IMR-90 (cell line): ENCODE measurements around the gene TSPAN16.

Experiments used
- CEBPB ChIP-seq: IDR thresholded peaks from 2 replicates; pipeline ENCODE4 v1.6.1; 2012; ENCODE audit warnings: low read depth, low read length, improper control_type of control experiment
- MAZ ChIP-seq: IDR thresholded peaks from 2 replicates; pipeline ENCODE4 v1.6.1; 2012; ENCODE audit warnings: low read depth, mild to moderate bottlenecking, low read length, improper control_type of control experiment, moderate library complexity, borderline replicate concordance
- POLR2A ChIP-seq: IDR thresholded peaks from 2 replicates; pipeline ENCODE4 v1.6.1; 2012; ENCODE audit warnings: mild to moderate bottlenecking, low read depth, low read length
- RFX5 ChIP-seq: IDR thresholded peaks from 2 replicates; pipeline ENCODE4 v1.8.0; 2012; ENCODE audit warnings: low read depth, mild to moderate bottlenecking, low read length, moderate library complexity
- SMC3 ChIP-seq: fragments of 150-350 bp; IDR thresholded peaks from 2 replicates; pipeline ENCODE4 v1.6.1; 2016; ENCODE audit warnings: low read depth, mild to moderate bottlenecking, antibody characterized with exemption, low read length, moderate library complexity
- USF2 ChIP-seq: fragments of 150-350 bp; IDR thresholded peaks from 2 replicates; pipeline ENCODE4 v1.6.1; 2017; ENCODE audit warnings: mild to moderate bottlenecking, antibody characterized with exemption, low read length, low read depth
- TF ChIP-seq, protein P1 (sequence below): conservative IDR thresholded peaks from 2 replicates; pipeline ENCODE4 v1.5.1; 2012; ENCODE audit warnings: mild to moderate bottlenecking, low read depth, low read length, improper control_type of control experiment

GRCh38 chr19:11278670-11279069, 17.3 kb upstream of the TSPAN16 start:
- TF ChIP-seq, protein P1, sequence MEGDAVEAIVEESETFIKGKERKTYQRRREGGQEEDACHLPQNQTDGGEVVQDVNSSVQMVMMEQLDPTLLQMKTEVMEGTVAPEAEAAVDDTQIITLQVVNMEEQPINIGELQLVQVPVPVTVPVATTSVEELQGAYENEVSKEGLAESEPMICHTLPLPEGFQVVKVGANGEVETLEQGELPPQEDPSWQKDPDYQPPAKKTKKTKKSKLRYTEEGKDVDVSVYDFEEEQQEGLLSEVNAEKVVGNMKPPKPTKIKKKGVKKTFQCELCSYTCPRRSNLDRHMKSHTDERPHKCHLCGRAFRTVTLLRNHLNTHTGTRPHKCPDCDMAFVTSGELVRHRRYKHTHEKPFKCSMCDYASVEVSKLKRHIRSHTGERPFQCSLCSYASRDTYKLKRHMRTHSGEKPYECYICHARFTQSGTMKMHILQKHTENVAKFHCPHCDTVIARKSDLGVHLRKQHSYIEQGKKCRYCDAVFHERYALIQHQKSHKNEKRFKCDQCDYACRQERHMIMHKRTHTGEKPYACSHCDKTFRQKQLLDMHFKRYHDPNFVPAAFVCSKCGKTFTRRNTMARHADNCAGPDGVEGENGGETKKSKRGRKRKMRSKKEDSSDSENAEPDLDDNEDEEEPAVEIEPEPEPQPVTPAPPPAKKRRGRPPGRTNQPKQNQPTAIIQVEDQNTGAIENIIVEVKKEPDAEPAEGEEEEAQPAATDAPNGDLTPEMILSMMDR, result no peak
- TF ChIP-seq RFX5, result no peak
- no peak for TF ChIP-seq POLR2A
- TF ChIP-seq MAZ, result no peak
- TF ChIP-seq USF2, result no peak
- no peak for TF ChIP-seq CEBPB
- no peak for TF ChIP-seq SMC3
